ENCODE results near the gene DNM2.
A peak's percentile ranks its signal among the peaks of the same experiment; 100 is the strongest.

Gene DNM2

DNA sequence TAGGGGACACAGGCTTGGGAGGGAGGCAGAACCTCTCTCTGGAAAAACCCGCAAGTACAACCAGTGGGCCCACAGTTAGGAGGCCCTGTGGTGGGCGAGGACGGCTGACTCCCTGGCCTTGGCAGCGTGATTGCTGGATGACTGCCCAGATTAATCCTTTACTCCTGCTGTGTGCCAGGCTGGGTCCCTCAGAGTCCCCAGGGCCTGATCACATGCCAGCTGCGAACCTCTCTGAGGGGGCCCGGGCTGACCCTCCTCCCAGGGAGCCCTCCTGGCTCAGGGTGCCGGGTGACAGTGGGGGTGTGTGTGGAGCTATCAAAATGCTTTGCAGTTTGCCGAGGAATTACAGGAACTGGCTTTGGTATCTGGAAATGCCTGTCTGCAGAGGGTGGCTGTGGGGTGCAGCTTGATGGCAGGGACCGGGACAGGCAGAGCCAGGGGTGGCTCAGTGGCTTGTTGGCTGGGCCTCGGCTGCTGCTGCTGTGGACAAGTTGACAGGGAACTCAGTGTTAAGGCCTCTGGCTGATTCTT lies 48.9 kb downstream of the DNM2 start:
- no peak overlapping the region for H4K8ac ChIP-seq (ENCODE audit: low read length)
- no peak overlapping the region for H3K4me3 ChIP-seq (ENCODE audit: insufficient read depth in 1 of 2, low read depth in 1 of 2, low read length in 2 of 2)
- no peak overlapping the region for H3K18ac ChIP-seq (ENCODE audit: low read depth in 1 of 2, low read length in 2 of 2)
- peaks cover 76% of the 10 kb centered on the region for H3K4me1 ChIP-seq (ENCODE audit: control insufficient read depth, insufficient read depth, low read depth, low read length)
- H3K9ac ChIP-seq (ENCODE audit: low read length): peak overlapping the region; percentile 71
- H3K4ac ChIP-seq (ENCODE audit: low read depth in 1 of 2, low read length in 2 of 2): no peak overlapping the region
- H2BK120ac ChIP-seq (ENCODE audit: low read depth, low read length): no peak overlapping the region
- H3K9me3 ChIP-seq (ENCODE audit: control insufficient read depth, low read length): no peaks in the 10 kb centered on the region
- H3K36me3 ChIP-seq (ENCODE audit: control insufficient read depth in 1 of 2, insufficient read depth in 2 of 2, low read depth in 1 of 2, low read length in 2 of 2): peaks cover 41 to 42% of the 10 kb centered on the region in 2 experiments
- H2BK12ac ChIP-seq (ENCODE audit: low read length in 2 of 2): no peak overlapping the region
- H3K14ac ChIP-seq (ENCODE audit: low read length in 2 of 2): no peak overlapping the region
- no peak overlapping the region for H2BK15ac ChIP-seq (ENCODE audit: low read depth, poor library complexity, severe bottlenecking)
- peak overlapping the region; percentile 60 for H2AK5ac ChIP-seq (ENCODE audit: low read length, severe bottlenecking)
- H2AFZ ChIP-seq (ENCODE audit: low read depth, low read length): no peak overlapping the region
- no peaks in the 10 kb centered on the region for H3K27me3 ChIP-seq (ENCODE audit: control insufficient read depth in 1 of 2, insufficient read depth in 1 of 2, low read length in 2 of 2)
- H3K23ac ChIP-seq (ENCODE audit: low read length in 2 of 2): no peak overlapping the region
- H3K27ac ChIP-seq (ENCODE audit: low read length, poor library complexity, severe bottlenecking): peak overlapping the region; percentile 8
- no peak overlapping the region for H2BK5ac ChIP-seq (ENCODE audit: low read depth, low read length, poor library complexity, severe bottlenecking)
- WGBS: 94% methylated on average over 10 of the region's 10 CpGs
- no peak for DNase-seq
- H4K91ac ChIP-seq (ENCODE audit: low read length): no peak overlapping the region
- H3K4me2 ChIP-seq (ENCODE audit: low read length, poor library complexity, severe bottlenecking): no peak overlapping the region
- H3K79me1 ChIP-seq (replicated peaks; ENCODE audit: low read length, poor library complexity, severe bottlenecking): peaks cover 60% of the 10 kb centered on the region

DNA sequence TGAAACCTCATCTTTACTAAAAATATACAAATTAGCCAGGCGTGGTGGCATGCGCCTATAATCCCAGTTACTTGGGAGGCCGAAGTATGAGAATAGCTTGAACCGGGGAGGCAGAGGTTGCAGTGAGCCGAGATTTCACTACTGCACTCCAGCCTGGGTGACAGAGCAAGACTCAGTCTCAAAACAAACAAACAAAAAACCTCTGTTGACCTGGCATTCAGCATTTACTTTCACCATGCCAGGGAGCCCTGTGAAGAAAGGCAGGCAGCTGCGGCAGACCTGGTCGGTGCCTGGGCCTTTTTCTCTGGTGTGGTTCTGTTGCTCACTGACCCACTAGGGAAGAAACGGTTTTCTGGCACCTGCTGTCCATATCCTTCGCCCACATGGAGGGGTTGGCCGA lies 49.8 kb downstream of the DNM2 start:
- H3K36me3 ChIP-seq (ENCODE audit: control insufficient read depth in 1 of 2, insufficient read depth in 2 of 2, low read depth in 1 of 2, low read length in 2 of 2): peaks cover 38 to 39% of the 10 kb centered on the region in 2 experiments
- no peaks in the 10 kb centered on the region for H3K9me3 ChIP-seq (ENCODE audit: control insufficient read depth, low read length)
- H3K4ac ChIP-seq (ENCODE audit: low read depth in 1 of 2, low read length in 2 of 2): no peak overlapping the region
- H2AFZ ChIP-seq (ENCODE audit: low read depth, low read length): no peak overlapping the region
- H3K4me1 ChIP-seq (ENCODE audit: control insufficient read depth, insufficient read depth, low read depth, low read length): peaks cover 69% of the 10 kb centered on the region
- H3K27me3 ChIP-seq (ENCODE audit: control insufficient read depth in 1 of 2, insufficient read depth in 1 of 2, low read length in 2 of 2): no peaks in the 10 kb centered on the region
- H2BK120ac ChIP-seq (ENCODE audit: low read depth, low read length): no peak overlapping the region
- H4K8ac ChIP-seq (ENCODE audit: low read length): no peak overlapping the region
- no peak overlapping the region for H3K18ac ChIP-seq (ENCODE audit: low read depth in 1 of 2, low read length in 2 of 2)
- H2AK5ac ChIP-seq (ENCODE audit: low read length, severe bottlenecking): no peak overlapping the region
- no peak overlapping the region for H2BK5ac ChIP-seq (ENCODE audit: low read depth, low read length, poor library complexity, severe bottlenecking)
- peaks cover 58% of the 10 kb centered on the region for H3K79me1 ChIP-seq (replicated peaks; ENCODE audit: low read length, poor library complexity, severe bottlenecking)
- WGBS: 98% methylated on average over 10 of the region's 10 CpGs
- H3K4me2 ChIP-seq (ENCODE audit: low read length, poor library complexity, severe bottlenecking): no peak overlapping the region
- no peak overlapping the region for H3K9ac ChIP-seq (ENCODE audit: low read length)
- no peak overlapping the region for H2BK12ac ChIP-seq (ENCODE audit: low read length in 2 of 2)
- H2BK15ac ChIP-seq (ENCODE audit: low read depth, poor library complexity, severe bottlenecking): no peak overlapping the region
- no peak overlapping the region for H3K4me3 ChIP-seq (ENCODE audit: insufficient read depth in 1 of 2, low read depth in 1 of 2, low read length in 2 of 2)
- no peak overlapping the region for H3K23ac ChIP-seq (ENCODE audit: low read length in 2 of 2)
- no peak for DNase-seq
- no peak overlapping the region for H3K14ac ChIP-seq (ENCODE audit: low read length in 2 of 2)
- H3K27ac ChIP-seq (ENCODE audit: low read length, poor library complexity, severe bottlenecking): no peak overlapping the region
- no peak overlapping the region for H4K91ac ChIP-seq (ENCODE audit: low read length)

DNA sequence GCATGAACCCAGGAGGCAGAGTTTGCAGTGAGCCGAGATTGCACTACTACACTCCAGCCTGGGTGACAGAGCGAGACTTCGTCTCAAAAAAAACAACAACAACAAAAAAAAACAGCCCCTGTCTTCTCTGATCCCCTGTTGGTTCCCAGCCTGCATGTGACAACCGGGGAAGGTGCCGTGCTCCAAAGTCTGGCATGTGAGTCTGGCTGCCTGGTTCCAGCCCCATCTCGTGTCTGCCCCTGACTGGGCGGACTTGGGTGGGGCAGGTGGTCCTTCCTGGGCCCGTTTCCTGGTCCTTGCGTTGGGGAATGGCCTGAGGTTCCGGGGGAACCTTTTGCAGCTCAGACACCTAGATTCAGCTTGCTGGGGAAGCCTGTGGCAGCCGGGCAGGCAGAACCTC lies 50.5 kb downstream of the DNM2 start:
- no peak overlapping the region for H2AK5ac ChIP-seq (ENCODE audit: low read length, severe bottlenecking)
- H2BK120ac ChIP-seq (ENCODE audit: low read depth, low read length): no peak overlapping the region
- H3K79me1 ChIP-seq (replicated peaks; ENCODE audit: low read length, poor library complexity, severe bottlenecking): peaks cover 57% of the 10 kb centered on the region
- no peak overlapping the region for H3K4ac ChIP-seq (ENCODE audit: low read depth in 1 of 2, low read length in 2 of 2)
- H3K27ac ChIP-seq (ENCODE audit: low read length, poor library complexity, severe bottlenecking): no peak overlapping the region
- no peak overlapping the region for H4K91ac ChIP-seq (ENCODE audit: low read length)
- no peak overlapping the region for H2BK15ac ChIP-seq (ENCODE audit: low read depth, poor library complexity, severe bottlenecking)
- 93% methylated on average over 11 of the region's 11 CpGs for WGBS
- H3K4me1 ChIP-seq (ENCODE audit: control insufficient read depth, insufficient read depth, low read depth, low read length): peaks cover 66% of the 10 kb centered on the region
- no peak overlapping the region for H2AFZ ChIP-seq (ENCODE audit: low read depth, low read length)
- H4K8ac ChIP-seq (ENCODE audit: low read length): no peak overlapping the region
- H3K23ac ChIP-seq (ENCODE audit: low read length in 2 of 2): no peak overlapping the region
- no peak overlapping the region for H2BK5ac ChIP-seq (ENCODE audit: low read depth, low read length, poor library complexity, severe bottlenecking)
- no peak overlapping the region for H3K9ac ChIP-seq (ENCODE audit: low read length)
- H3K4me3 ChIP-seq (ENCODE audit: insufficient read depth in 1 of 2, low read depth in 1 of 2, low read length in 2 of 2): no peak overlapping the region
- H3K27me3 ChIP-seq (ENCODE audit: control insufficient read depth in 1 of 2, insufficient read depth in 1 of 2, low read length in 2 of 2): no peaks in the 10 kb centered on the region
- H3K18ac ChIP-seq (ENCODE audit: low read depth in 1 of 2, low read length in 2 of 2): no peak overlapping the region
- H3K36me3 ChIP-seq (ENCODE audit: control insufficient read depth in 1 of 2, insufficient read depth in 2 of 2, low read depth in 1 of 2, low read length in 2 of 2): peaks cover 37 to 41% of the 10 kb centered on the region in 2 experiments
- no peak overlapping the region for H3K4me2 ChIP-seq (ENCODE audit: low read length, poor library complexity, severe bottlenecking)
- H3K9me3 ChIP-seq (ENCODE audit: control insufficient read depth, low read length): no peaks in the 10 kb centered on the region
- peak overlapping the region in 1 of 2 experiments; percentile 59 for H2BK12ac ChIP-seq (ENCODE audit: low read length in 2 of 2)
- H3K14ac ChIP-seq (ENCODE audit: low read length in 2 of 2): no peak overlapping the region
- DNase-seq: no peak

DNA sequence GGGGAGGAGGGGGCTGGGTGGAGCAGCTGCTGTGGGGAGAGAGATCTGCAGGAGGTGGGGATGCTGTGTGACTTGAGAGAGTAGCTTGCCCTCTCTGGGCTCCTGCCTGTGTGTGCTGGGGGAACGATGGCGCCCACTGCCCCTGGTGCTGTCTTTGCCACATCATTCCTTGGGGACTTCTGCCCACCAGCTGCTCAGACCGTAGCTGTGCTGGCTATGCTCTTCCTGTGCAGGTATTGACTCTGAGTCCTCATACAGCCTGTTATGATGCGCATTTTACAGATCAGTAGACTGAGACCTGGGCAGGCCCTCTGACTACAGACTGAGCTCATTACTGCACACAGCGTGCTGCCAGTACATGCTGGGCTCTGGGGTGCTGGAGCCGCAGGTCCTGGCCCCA lies 51.1 kb downstream of the DNM2 start:
- peaks cover 60% of the 10 kb centered on the region for H3K4me1 ChIP-seq (ENCODE audit: control insufficient read depth, insufficient read depth, low read depth, low read length)
- no peak overlapping the region for H2AFZ ChIP-seq (ENCODE audit: low read depth, low read length)
- H2BK15ac ChIP-seq (ENCODE audit: low read depth, poor library complexity, severe bottlenecking): peak overlapping the region; percentile 38
- peak overlapping the region in 1 of 2 experiments; percentile 23 for H3K14ac ChIP-seq (ENCODE audit: low read length in 2 of 2)
- peaks cover 52% of the 10 kb centered on the region for H3K79me1 ChIP-seq (replicated peaks; ENCODE audit: low read length, poor library complexity, severe bottlenecking)
- H3K4ac ChIP-seq (ENCODE audit: low read depth in 1 of 2, low read length in 2 of 2): peak overlapping the region; percentile 30 to 55
- H3K9me3 ChIP-seq (ENCODE audit: control insufficient read depth, low read length): no peaks in the 10 kb centered on the region
- H3K18ac ChIP-seq (ENCODE audit: low read depth in 1 of 2, low read length in 2 of 2): peak overlapping the region; percentile 85 to 89
- H2BK12ac ChIP-seq (ENCODE audit: low read length in 2 of 2): peak overlapping the region in 1 of 2 experiments; percentile 56
- H3K23ac ChIP-seq (ENCODE audit: low read length in 2 of 2): peak overlapping the region in 1 of 2 experiments; percentile 16
- H2BK5ac ChIP-seq (ENCODE audit: low read depth, low read length, poor library complexity, severe bottlenecking): no peak overlapping the region
- H3K4me2 ChIP-seq (ENCODE audit: low read length, poor library complexity, severe bottlenecking): no peak overlapping the region
- peaks cover 32 to 40% of the 10 kb centered on the region in 2 experiments for H3K36me3 ChIP-seq (ENCODE audit: control insufficient read depth in 1 of 2, insufficient read depth in 2 of 2, low read depth in 1 of 2, low read length in 2 of 2)
- peak overlapping the region; percentile 95 for H4K8ac ChIP-seq (ENCODE audit: low read length)
- DNase-seq: no peak
- H4K91ac ChIP-seq (ENCODE audit: low read length): peak overlapping the region; percentile 95
- WGBS: 92% methylated on average over 6 of the region's 6 CpGs
- no peaks in the 10 kb centered on the region for H3K27me3 ChIP-seq (ENCODE audit: control insufficient read depth in 1 of 2, insufficient read depth in 1 of 2, low read length in 2 of 2)
- H3K4me3 ChIP-seq (ENCODE audit: insufficient read depth in 1 of 2, low read depth in 1 of 2, low read length in 2 of 2): no peak overlapping the region
- no peak overlapping the region for H2AK5ac ChIP-seq (ENCODE audit: low read length, severe bottlenecking)
- H2BK120ac ChIP-seq (ENCODE audit: low read depth, low read length): no peak overlapping the region
- no peak overlapping the region for H3K27ac ChIP-seq (ENCODE audit: low read length, poor library complexity, severe bottlenecking)
- H3K9ac ChIP-seq (ENCODE audit: low read length): peak overlapping the region; percentile 69
